NCI-H1930 (cell line): ENCODE measurements around the gene ORC2.
"Not testable (repeated sequence)": the region's sequence is repeated elsewhere in the genome, so short reads cannot be mapped to it uniquely, and the experiment has no call there.

ENCODE experiments used
- DNase-seq, 2 experiments: peaks; one replicate each; lab custom pipeline; 2025; lab: John Stamatoyannopoulos, UW

ORC2 gene

GRCh38 chr2:200963124-200963917 lies at the start of gene ORC2:
TSS of gene ORC2 (minus strand) at chr2:200963660. CDS start at chr2:200958123, 5,537 bp downstream.
- DNase-seq, result peak; percentile 94 to 95

GRCh38 chr2:201008296-201008829 lies 44.9 kb upstream of the ORC2 start:
- DNase-seq, result no peak

GRCh38 chr2:201007584-201007998 lies 44.1 kb upstream of the ORC2 start:
- no peak for DNase-seq

- DNase-seq, result no peak
Measured at GRCh38 chr2:201006704-201007103, 43.2 kb upstream of the ORC2 start.

GRCh38 chr2:201004370-201004769 lies 40.9 kb upstream of the ORC2 start:
- DNase-seq, result no peak

GRCh38 chr2:200993097-200993496 lies 29.6 kb upstream of the ORC2 start:
- DNase-seq, result no peak

GRCh38 chr2:200987137-200987536 lies 23.7 kb upstream of the ORC2 start:
- DNase-seq, result no peak

GRCh38 chr2:200985799-200986198 lies 22.3 kb upstream of the ORC2 start:
- DNase-seq, result no peak

GRCh38 chr2:200976710-200977109 lies 13.2 kb upstream of the ORC2 start:
- DNase-seq, result no peak

- DNase-seq, result no peak
Measured at GRCh38 chr2:200975672-200976071, 12.2 kb upstream of the ORC2 start.

- DNase-seq, result not testable (repeated sequence)
Measured at GRCh38 chr2:200970057-200970456, 6.6 kb upstream of the ORC2 start.

- no peak for DNase-seq
Measured at GRCh38 chr2:200968735-200969134, 5.3 kb upstream of the ORC2 start.

GRCh38 chr2:200968162-200968561 lies 4.7 kb upstream of the ORC2 start:
- DNase-seq, result no peak

- DNase-seq, result no peak
Measured at GRCh38 chr2:200966770-200967169, 3.3 kb upstream of the ORC2 start.

GRCh38 chr2:200964498-200964897 lies 1.0 kb upstream of the ORC2 start:
- no peak for DNase-seq

- not testable (repeated sequence) for DNase-seq
Measured at GRCh38 chr2:200963918-200964252, 425 bp upstream of the ORC2 start.

- no peak for DNase-seq
Measured at GRCh38 chr2:200962811-200963123, 693 bp downstream of the ORC2 start.

- DNase-seq, result no peak
Measured at GRCh38 chr2:200961674-200962073, 1.8 kb downstream of the ORC2 start.

GRCh38 chr2:200950378-200950777 lies 13.1 kb downstream of the ORC2 start:
- no peak for DNase-seq

GRCh38 chr2:200945395-200945729 lies 18.1 kb downstream of the ORC2 start:
- no peak for DNase-seq

GRCh38 chr2:200944467-200945394 lies 18.7 kb downstream of the ORC2 start:
- no peak for DNase-seq

GRCh38 chr2:200943527-200944105 lies 19.8 kb downstream of the ORC2 start:
- no peak for DNase-seq

- no peak for DNase-seq
Measured at GRCh38 chr2:200939832-200940231, 23.6 kb downstream of the ORC2 start.
